Neural crest cell (in vitro differentiated cells): ENCODE data around the gene RPH3AL. TPM values are rescaled to one million over a fixed set of nuclear protein-coding genes. Genes with fewer than 3 reads are reported as not detected.

ENCODE experiments used
- DNase-seq: peaks from one replicate; pipeline ENCODE4 v3.0.0; 2021; ENCODE audit warnings: low read depth, mixed read lengths, low spot score
- H3K27ac Mint-ChIP-seq: one replicate; pipeline ENCODE4 v1.8.0; 2021; ENCODE audit warnings: mild to moderate bottlenecking, mixed read lengths; ENCODE audit not compliant: unreplicated experiment
- H3K27me3 Mint-ChIP-seq: 2 replicates; pipeline ENCODE4 v1.8.0; 2021; ENCODE audit warnings: low read depth, mild to moderate bottlenecking, mixed read lengths
- H3K36me3 Mint-ChIP-seq: 2 replicates; pipeline ENCODE4 v1.8.0; 2021; ENCODE audit warnings: low read depth, mild to moderate bottlenecking, mixed read lengths
- H3K4me1 Mint-ChIP-seq: 2 replicates; pipeline ENCODE4 v1.8.0; 2021; ENCODE audit warnings: mixed read lengths
- H3K4me3 Mint-ChIP-seq: one replicate; pipeline ENCODE4 v1.8.0; 2021; ENCODE audit warnings: mild to moderate bottlenecking, mixed read lengths
- H3K9me3 Mint-ChIP-seq: 2 replicates; pipeline ENCODE4 v1.8.0; 2021; ENCODE audit warnings: mixed read lengths
- total RNA-seq: library from RNA; stranded (reverse); gene quantifications from 2 replicates; pipeline ENCODE4 v1.2.1, GENCODE V29; 2021
- TF ChIP-seq, protein P1 (sequence below): fragments of 200-600 bp; sonication (generic); conservative IDR thresholded peaks from 2 replicates; pipeline ENCODE4 v1.5.0; 2021; ENCODE audit warnings: antibody characterized with exemption, mild to moderate bottlenecking

RPH3AL gene
- total RNA-seq, 1 donor from 2014 or later = 1.9 TPM

DNA sequence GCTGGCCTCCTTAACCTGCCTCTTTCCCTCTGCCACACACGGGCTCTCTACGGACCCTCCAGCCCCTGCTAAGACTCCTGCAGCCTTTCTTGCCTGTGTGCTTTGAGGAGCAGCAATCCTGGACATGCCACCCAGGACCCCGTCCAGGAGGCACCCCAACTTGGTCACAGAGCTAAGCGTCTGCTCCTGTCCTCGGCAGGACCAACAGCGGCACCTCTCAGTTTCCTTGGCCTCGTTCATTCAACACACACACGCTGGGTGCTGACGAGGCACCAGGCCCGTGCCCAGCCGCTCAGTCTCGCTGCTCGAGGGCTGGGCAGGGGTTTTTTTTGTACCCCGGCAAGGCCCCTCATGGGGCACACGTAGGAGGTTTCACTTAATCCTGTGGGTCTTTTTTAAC is 15.2 kb downstream of the RPH3AL start:
- H3K4me1 Mint-ChIP-seq = peaks cover 11% of the 10 kb centered on the region
- DNase-seq = no peak
- peak overlapping the region; percentile 43 for H3K27ac Mint-ChIP-seq

DNA sequence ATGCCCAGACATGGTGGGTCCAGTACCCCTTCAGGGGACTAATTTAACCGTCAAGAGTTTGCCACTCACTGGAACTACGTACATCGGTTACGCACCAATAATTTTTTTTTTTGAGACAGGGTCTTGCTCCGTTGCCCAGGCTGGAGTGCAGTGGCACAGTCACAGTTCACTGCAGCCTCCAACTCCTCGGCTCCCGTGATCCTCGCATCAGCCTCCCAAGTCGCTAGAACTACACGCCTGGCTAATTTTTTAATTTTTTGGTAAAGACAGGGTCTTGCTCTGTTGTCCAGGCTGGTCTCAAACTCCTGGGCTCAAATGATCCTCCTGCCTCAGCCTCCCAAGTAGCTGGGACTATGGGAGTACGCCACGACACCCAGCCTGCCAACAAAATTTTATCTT is 15.6 kb downstream of the RPH3AL start:
- H3K36me3 Mint-ChIP-seq = no peaks in the 10 kb centered on the region
- TF ChIP-seq, protein P1, sequence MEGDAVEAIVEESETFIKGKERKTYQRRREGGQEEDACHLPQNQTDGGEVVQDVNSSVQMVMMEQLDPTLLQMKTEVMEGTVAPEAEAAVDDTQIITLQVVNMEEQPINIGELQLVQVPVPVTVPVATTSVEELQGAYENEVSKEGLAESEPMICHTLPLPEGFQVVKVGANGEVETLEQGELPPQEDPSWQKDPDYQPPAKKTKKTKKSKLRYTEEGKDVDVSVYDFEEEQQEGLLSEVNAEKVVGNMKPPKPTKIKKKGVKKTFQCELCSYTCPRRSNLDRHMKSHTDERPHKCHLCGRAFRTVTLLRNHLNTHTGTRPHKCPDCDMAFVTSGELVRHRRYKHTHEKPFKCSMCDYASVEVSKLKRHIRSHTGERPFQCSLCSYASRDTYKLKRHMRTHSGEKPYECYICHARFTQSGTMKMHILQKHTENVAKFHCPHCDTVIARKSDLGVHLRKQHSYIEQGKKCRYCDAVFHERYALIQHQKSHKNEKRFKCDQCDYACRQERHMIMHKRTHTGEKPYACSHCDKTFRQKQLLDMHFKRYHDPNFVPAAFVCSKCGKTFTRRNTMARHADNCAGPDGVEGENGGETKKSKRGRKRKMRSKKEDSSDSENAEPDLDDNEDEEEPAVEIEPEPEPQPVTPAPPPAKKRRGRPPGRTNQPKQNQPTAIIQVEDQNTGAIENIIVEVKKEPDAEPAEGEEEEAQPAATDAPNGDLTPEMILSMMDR = no peak
- peaks cover 32% of the 10 kb centered on the region for H3K27me3 Mint-ChIP-seq
- no peak overlapping the region for H3K4me3 Mint-ChIP-seq
- DNase-seq = no peak
- H3K9me3 Mint-ChIP-seq = no peaks in the 10 kb centered on the region
- peaks cover 11% of the 10 kb centered on the region for H3K4me1 Mint-ChIP-seq
- H3K27ac Mint-ChIP-seq = no peak overlapping the region

More for the DNA sequence above, 15.2 kb downstream of the RPH3AL start:
- TF ChIP-seq, protein P1 = no peak
- Mint-ChIP-seq H3K36me3 (no peaks in the 10 kb centered on the region), H3K9me3 (no peaks in the 10 kb centered on the region), H3K27me3 (peaks cover 37% of the 10 kb centered on the region), H3K4me3 (no peak overlapping the region)

DNA sequence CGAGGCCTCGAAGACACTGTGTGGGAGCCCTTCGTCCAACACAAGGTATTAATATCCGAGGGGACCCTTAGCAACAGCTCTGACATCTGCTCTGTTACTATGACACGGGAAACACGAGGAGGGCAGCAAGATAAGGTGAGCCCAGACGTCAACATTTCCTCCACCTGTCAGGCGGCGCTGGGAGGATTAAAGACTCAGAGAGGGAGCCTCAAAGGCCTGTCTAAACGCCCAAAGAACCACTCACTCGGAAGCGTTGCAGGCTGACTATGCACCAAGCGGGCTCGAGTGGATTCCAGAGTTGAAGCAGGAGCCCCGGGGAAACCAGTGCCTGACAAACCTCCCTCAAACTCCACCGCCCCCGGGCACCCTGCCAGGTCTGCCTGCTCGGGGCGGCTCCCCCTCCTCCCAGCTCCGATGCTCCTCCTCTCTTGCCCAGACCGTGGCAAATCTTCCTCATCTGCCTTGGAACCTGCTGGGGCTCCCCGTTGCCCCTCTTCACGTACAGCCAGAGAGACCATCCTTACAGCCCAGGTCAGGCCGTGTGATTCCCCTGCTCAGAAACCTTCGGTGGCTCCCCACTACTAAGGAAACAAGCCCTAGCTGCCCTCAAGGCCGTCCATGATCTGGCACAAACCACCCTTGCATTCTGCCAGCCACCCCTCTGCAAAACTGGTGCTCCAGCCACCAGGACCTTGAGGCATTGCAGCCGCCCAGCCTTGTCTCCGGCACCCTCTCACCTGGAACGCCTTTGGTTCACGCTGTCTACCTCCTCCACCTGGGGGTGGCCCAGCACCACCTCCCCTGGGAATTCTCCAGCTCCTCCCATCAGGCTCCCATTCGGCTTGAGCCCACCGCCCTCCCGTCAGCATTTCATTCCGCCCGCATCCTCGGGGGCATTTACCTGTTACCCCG is 16.2 kb downstream of the RPH3AL start:
- DNase-seq = no peak
- peaks cover 27% of the 10 kb centered on the region for H3K27me3 Mint-ChIP-seq
- no peak overlapping the region for H3K4me3 Mint-ChIP-seq
- no peaks in the 10 kb centered on the region for H3K36me3 Mint-ChIP-seq
- TF ChIP-seq, protein P1 = no peak
- H3K4me1 Mint-ChIP-seq = peaks cover 11% of the 10 kb centered on the region
- no peak overlapping the region for H3K27ac Mint-ChIP-seq
- H3K9me3 Mint-ChIP-seq = no peaks in the 10 kb centered on the region

DNA sequence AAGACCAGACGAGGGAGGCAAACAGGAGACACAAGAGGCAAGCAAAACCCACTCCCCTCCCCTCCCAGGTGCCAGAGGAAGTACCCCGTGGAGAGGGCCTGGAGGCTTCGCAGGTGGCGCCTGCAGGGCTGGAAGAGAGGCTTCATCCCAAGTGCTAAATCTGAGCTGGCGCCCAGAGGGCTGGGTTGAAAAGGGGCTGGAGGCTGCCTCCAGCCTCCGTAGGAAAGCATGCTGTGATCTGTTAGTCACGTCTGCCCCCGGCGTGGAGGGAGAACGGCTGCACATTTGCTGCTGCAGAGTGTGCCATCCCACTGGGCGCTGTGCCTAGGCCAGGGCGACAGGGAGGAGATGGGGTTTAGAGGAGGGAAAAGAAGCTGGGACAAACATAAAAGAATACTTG is 16.9 kb downstream of the RPH3AL start:
- peaks cover 11% of the 10 kb centered on the region for H3K4me1 Mint-ChIP-seq
- H3K9me3 Mint-ChIP-seq = no peaks in the 10 kb centered on the region
- no peaks in the 10 kb centered on the region for H3K36me3 Mint-ChIP-seq
- H3K27me3 Mint-ChIP-seq = peaks cover 23% of the 10 kb centered on the region
- no peak overlapping the region for H3K27ac Mint-ChIP-seq
- H3K4me3 Mint-ChIP-seq = no peak overlapping the region
- no peak for DNase-seq
- TF ChIP-seq, protein P1 = no peak

DNA sequence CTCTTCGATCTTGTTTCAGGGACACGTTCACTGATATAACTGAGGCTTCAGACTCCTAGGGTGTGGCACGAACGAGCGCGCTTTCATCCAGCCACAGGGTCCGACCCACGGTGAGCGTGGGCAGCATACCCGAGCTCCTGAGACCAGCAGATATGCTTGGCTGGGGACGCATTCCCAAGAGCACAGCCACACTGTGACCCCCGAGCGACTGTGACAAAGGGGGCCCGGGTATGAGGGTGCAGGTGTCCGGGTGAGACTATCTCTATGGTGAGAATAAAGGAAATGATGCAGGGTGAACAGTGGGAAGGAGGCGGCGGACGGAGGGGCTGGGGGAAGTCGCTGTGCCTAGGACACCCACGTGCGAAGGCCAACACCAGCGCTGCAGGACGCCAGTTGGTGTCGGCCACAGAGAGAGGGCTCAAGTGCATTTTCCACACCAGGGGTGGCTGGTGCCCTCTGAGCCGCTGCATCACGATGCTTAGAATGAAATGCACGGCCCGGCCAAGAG is 17.6 kb downstream of the RPH3AL start:
- TF ChIP-seq, protein P1 = no peak
- Mint-ChIP-seq H3K27me3 (peaks cover 23% of the 10 kb centered on the region), H3K27ac (no peak overlapping the region), H3K4me1 (peaks cover 11% of the 10 kb centered on the region), H3K4me3 (no peak overlapping the region), H3K9me3 (no peaks in the 10 kb centered on the region), H3K36me3 (no peaks in the 10 kb centered on the region)
- DNase-seq = no peak
